Measurements from ENCODE around the gene SOX6. TPM values are rescaled to one million over a fixed set of nuclear protein-coding genes. Genes with fewer than 3 reads are reported as not detected.

Gene SOX6
- total and polyA plus RNA-seq, 2 of the 13 experiments (the other 11 are each of a cell fraction or from before 2014, with no cell fraction given) = 2.6 to 11.2 TPM

- TF ChIP-seq ZNF710 (CRISPR knock-in tag; IDR thresholded peaks at IDR 0.05; ENCODE audit: borderline replicate concordance) = no peak
- no peak for TF ChIP-seq ZNF44 (CRISPR knock-in tag; IDR thresholded peaks at IDR 0.05)
- TF ChIP-seq ZNF383 (CRISPR knock-in tag; IDR thresholded peaks at IDR 0.05; ENCODE audit: borderline replicate concordance) = no peak
- TF ChIP-seq E2F1 (CRISPR knock-in tag; IDR thresholded peaks at IDR 0.05) = no peak
- TF ChIP-seq ZNF431 (CRISPR knock-in tag; IDR thresholded peaks at IDR 0.05; ENCODE audit: borderline replicate concordance, low read depth) = no peak
- TF ChIP-seq ZNF777 (CRISPR knock-in tag; IDR thresholded peaks at IDR 0.05) = no peak
Observed at GRCh38 chr11:16098526-16099205, 257.7 kb downstream of the SOX6 start (continued).

GRCh38 chr11:16097543-16097942 lies 258.8 kb downstream of the SOX6 start:
- BruUV-seq (replicated peaks) = no TSS peak
- no peaks in the 10 kb centered on the region for H3K9me3 ChIP-seq (ENCODE audit: low read length)
- 6% methylated on average over 2 of the region's 2 CpGs for WGBS (ENCODE audit: low lambda C conversion rate)
- H3K4me3 ChIP-seq (replicated peaks in 1 of 3; ENCODE audit: insufficient read depth in 1 of 3, low read depth in 2 of 3, low read length in 3 of 3) = no peak overlapping the region
- intact Hi-C loops (cut with micrococcal nuclease; ENCODE audit: unreplicated experiment) (no loop called here), in situ Hi-C loops (cut with HindIII; ENCODE audit: extremely low pct_ligation_motif_present, low pct_unique_long_range_greater_than_20kb) (no loop called here)
- ChIA-PET POLR2A (no interaction called here), CTCF (ENCODE audit: low intra/inter-chr PET ratio, low total read pairs) (no interaction called here)
- ATAC-seq = no peak; the same call in 2 of the 3 replicates
- FAIRE-seq = no peak
- H3K27me3 ChIP-seq (ENCODE audit: control insufficient read depth in 1 of 2, insufficient read depth in 2 of 2, low read length in 2 of 2) = no peaks in the 10 kb centered on the region
- H3K36me3 ChIP-seq (replicated peaks in 1 of 2; ENCODE audit: control insufficient read depth in 1 of 2, insufficient read depth in 2 of 2, low read length in 2 of 2) = no peaks in the 10 kb centered on the region; a peak in 1 of 5 replicates
- no peak for DNase-seq (ENCODE audit: low spot score)
- no peak overlapping the region for H2AFZ ChIP-seq (ENCODE audit: low read length)
- H3K9ac ChIP-seq (ENCODE audit: insufficient read depth, low read depth, low read length) = no peak overlapping the region
- TF ChIP-seq MNT (IDR thresholded peaks at IDR 0.05) (no peak), CBX2 (IDR thresholded peaks at IDR 0.05; ENCODE audit: low read depth, low read length) (no peak), CBX2 (CRISPR knock-in tag; IDR thresholded peaks at IDR 0.05; ENCODE audit: low read depth) (no peak), ZNF580 (CRISPR knock-in tag; IDR thresholded peaks at IDR 0.05; ENCODE audit: borderline replicate concordance, low read depth) (no peak), SOX6 (IDR thresholded peaks at IDR 0.05) (no peak), SOX6 (CRISPR knock-in tag; IDR thresholded peaks at IDR 0.05) (peak; percentile 78), SOX13 (IDR thresholded peaks at IDR 0.05) (peak; percentile 54; the same call in 1 of the 2 replicates), SOX13 (CRISPR knock-in tag; conservative IDR thresholded peaks at IDR 0.05 in 1 of 2, IDR thresholded peaks at IDR 0.05 in 1 of 2) (peak in 1 of 2 experiments; percentile 52; a peak in 1 of 4 replicates), SOX5 (CRISPR knock-in tag; IDR thresholded peaks at IDR 0.05; ENCODE audit: borderline replicate concordance) (peak; percentile 65), GATAD1 (CRISPR knock-in tag; IDR thresholded peaks at IDR 0.05) (no peak)
- H4K20me1 ChIP-seq (ENCODE audit: insufficient read depth, low read length) = no peaks in the 10 kb centered on the region
- H3K4me2 ChIP-seq (ENCODE audit: low read depth, low read length) = no peak overlapping the region
- peaks cover 28% of the 10 kb centered on the region for H3K4me1 ChIP-seq (ENCODE audit: insufficient read depth, low read length)
- H3K79me2 ChIP-seq (ENCODE audit: insufficient read depth, low read length) = no peaks in the 10 kb centered on the region
- H3K27ac ChIP-seq (ENCODE audit: extremely low read length, insufficient read depth, low read length) = no peak overlapping the region
